Right cardiac atrium (tissue), 5 donors: Measurements from ENCODE around the gene ARMC6. TPM values are rescaled to one million over a fixed set of nuclear protein-coding genes. Genes with fewer than 3 reads are reported as not detected.

Source experiments
- ATAC-seq, 2 donors: fragments of 200-7000 bp; cut with Tn5 transposase; one replicate each; pipeline versions ENCODE4 v1.8.0 to v1.9.1; 2020; ENCODE audit warnings: moderate library complexity in 2 of 2, mild to moderate bottlenecking in 1 of 2
- DNase-seq, 3 donors: peaks; one replicate each; pipeline ENCODE4 v3.0.0-alpha.2; 2020
- H3K27ac ChIP-seq: one replicate; pipeline ENCODE4 v1.5.1; 2013; ENCODE audit warnings: mild to moderate bottlenecking, low read length, control low read depth, moderate library complexity
- H3K27me3 ChIP-seq: one replicate; pipeline ENCODE4 v1.6.1; 2013; ENCODE audit not compliant: control insufficient read depth, insufficient read depth
- H3K4me1 ChIP-seq: one replicate; pipeline ENCODE4 v1.6.1; 2013; ENCODE audit warnings: low read length; ENCODE audit not compliant: control insufficient read depth, insufficient read depth
- H3K4me3 ChIP-seq: one replicate; pipeline ENCODE4 v1.5.1; 2013; ENCODE audit warnings: low read length, control low read depth
- H3K9me3 ChIP-seq: one replicate; pipeline ENCODE4 v1.6.1; 2013; ENCODE audit warnings: low read length; ENCODE audit not compliant: control insufficient read depth
- WGBS: extraction: QIAGEN DNeasy Blood & Tissue Kit; methylation state at CpG from one replicate; pipeline ENCODE4 v1.1.7; 2013; 5-methylcytosine and 5-hydroxymethylcytosine counted together
- intact Hi-C, 4 donors: fragments of 100-400 bp; cut with DNase I; formaldehyde crosslinking; loops; one replicate each; pipeline versions ENCODE4 v1.11.0 to v1.14.0; 2022 to 2023
- polyA plus RNA-seq: library from polyadenylated mRNA; stranded (reverse); fragments of 200-250 nt; gene quantifications from one replicate; pipeline ENCODE4 v1.2.3, GENCODE V29; 2013
- total RNA-seq, 4 donors: library from RNA; stranded (reverse); fragmentation: NEBNext Ultra II Directional; extraction: Animal tissue kit (Norgen Biotek cat#: 25700); gene quantifications; one replicate each; pipeline ENCODE4 v1.2.1, GENCODE V29; 2021
- donor health status: healthy with polysubstance abuse.
- donor health status: DM: no; HTN: yes; CAD: no.
- donor health status: DM: no; HTN: no; CAD: no.
- donor health status: DM: no; HTN: yes; CAD: no; lungs with severe emphysema.
- donor health status: DM: yes; HTN: yes; CAD: no.

The ARMC6 gene
- total and polyA plus RNA-seq, 5 donors: 12.1 to 16.7 (median 14.6) TPM

DNA sequence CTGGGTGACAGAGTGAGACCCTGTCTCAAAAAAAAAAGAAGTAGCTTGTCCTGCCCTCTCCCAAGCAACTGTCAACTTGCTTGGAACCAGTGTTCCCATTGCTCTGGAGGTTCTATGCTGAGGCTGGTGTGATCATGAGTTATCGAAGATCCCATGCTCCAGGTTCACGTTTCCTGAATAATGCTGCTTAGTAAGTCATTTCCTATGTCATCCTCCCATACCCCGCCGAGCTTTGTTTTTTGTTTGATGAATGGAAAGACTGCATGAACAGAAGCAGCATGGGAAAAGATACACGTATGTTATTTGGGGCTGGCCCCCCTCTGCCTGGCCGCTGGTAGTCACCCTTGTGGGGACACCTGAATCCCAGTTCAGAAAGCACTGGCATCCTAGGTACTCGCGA, 41.7 kb downstream of the ARMC6 start:
- Histone ChIP-seq H3K27me3 (no peaks in the 10 kb centered on the region), H3K9me3 (no peaks in the 10 kb centered on the region), H3K4me3 (no peak overlapping the region), H3K27ac (no peak overlapping the region), H3K4me1 (no peaks in the 10 kb centered on the region)
- ATAC-seq (no peak), DNase-seq (no peak)
- intact Hi-C loops: no loop called here
- 86% methylated on average over 8 of the region's 8 CpGs for WGBS

DNA sequence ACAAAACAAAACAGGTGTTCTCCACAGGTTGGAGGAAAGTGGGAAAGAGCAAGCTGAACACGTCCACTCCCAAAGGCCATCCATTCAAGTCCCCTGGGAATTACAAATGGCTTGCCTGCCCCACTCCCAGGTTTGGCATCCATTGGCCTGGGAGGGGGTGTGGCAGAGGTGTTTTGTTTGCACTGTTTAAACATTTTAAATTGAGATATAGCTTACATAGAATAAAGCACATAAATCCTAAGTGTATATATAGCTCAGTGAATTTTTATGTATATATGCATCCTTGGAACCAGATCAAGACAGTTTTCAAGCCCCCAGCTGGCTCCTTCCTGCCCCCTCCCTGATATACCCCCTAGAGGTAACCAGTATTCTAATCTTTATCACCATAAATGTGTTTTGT, 43.1 kb downstream of the ARMC6 start:
- no peak for ATAC-seq
- no peaks in the 10 kb centered on the region for H3K27me3 ChIP-seq
- H3K27ac ChIP-seq: no peak overlapping the region
- H3K9me3 ChIP-seq: no peaks in the 10 kb centered on the region
- no peaks in the 10 kb centered on the region for H3K4me1 ChIP-seq
- intact Hi-C loops: no loop called here
- WGBS: 82% methylated on average over 1 of the region's 1 CpG
- H3K4me3 ChIP-seq: no peak overlapping the region
- DNase-seq: no peak

DNA sequence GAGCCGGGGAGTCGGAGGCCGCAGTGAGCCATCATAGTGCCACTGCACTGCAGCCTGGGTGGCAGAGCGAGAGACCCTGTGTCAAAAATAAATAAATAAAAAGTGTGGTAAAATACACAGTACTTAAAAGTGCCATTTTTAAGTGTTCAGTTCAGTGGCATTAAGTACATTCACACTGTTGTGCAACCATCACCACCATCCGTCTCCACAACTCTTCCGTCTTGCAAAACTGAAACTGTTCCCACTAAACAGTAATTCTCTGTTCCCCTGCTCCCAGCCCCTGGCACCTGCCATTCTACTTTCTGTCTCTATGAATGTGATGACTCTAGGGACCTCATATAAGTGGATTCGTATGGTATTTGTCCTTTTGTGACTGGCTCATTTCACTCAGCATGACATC, 43.7 kb downstream of the ARMC6 start:
- Histone ChIP-seq H3K27me3 (no peaks in the 10 kb centered on the region), H3K9me3 (no peaks in the 10 kb centered on the region), H3K4me3 (no peak overlapping the region), H3K27ac (no peak overlapping the region), H3K4me1 (no peaks in the 10 kb centered on the region)
- DNase-seq: no peak
- 91% methylated on average over 7 of the region's 7 CpGs for WGBS
- intact Hi-C loops: no loop called here
- ATAC-seq: no peak

DNA sequence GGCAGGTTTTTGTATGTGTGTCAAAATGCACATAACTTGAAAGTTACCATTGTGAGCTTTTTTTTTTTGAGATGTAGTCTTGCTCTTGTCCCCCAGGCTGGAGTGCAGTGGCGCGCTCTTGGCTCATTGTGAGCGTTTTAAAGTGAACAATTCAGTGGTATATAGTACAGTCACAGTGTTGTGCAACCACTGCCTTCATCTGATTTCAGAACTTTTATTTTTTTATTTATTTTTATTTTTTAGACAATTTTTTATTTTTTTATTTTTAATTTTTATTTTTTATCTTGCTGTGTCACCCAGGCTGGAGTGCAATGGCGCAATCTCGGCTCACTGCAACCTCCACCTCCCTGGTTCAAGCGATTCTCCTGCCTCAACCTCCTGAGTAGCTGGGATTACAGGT, 45.4 kb downstream of the ARMC6 start:
- WGBS: 94% methylated on average over 6 of the region's 6 CpGs
- no peak overlapping the region for H3K27ac ChIP-seq
- no peak for ATAC-seq
- no peaks in the 10 kb centered on the region for H3K27me3 ChIP-seq
- intact Hi-C loops: no loop called here
- H3K9me3 ChIP-seq: no peaks in the 10 kb centered on the region
- DNase-seq: no peak
- H3K4me1 ChIP-seq: no peaks in the 10 kb centered on the region
- H3K4me3 ChIP-seq: no peak overlapping the region

DNA sequence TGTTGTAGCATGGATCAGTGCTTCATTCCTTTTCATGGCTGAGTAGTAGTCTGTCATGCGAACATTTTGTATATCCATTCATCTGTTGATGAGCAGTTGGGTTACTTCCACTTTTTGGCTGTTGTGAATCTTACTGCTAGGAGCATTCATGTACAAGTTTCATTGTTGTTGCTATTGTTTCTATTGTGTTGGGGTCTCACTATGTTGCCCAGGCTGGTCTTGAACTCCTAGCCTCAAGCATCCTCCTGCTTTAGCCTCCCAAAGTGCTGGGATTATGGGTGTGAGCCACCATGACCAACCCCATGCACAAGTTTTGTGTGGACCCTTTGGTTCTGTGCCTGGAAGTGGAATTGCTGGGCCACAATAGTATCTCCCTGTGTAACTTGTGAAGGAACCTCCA, 46.2 kb downstream of the ARMC6 start:
- Histone ChIP-seq H3K27ac (no peak overlapping the region), H3K9me3 (no peaks in the 10 kb centered on the region), H3K4me1 (no peaks in the 10 kb centered on the region), H3K27me3 (no peaks in the 10 kb centered on the region), H3K4me3 (no peak overlapping the region)
- 100% methylated on average over 1 of the region's 1 CpG for WGBS
- DNase-seq (no peak), ATAC-seq (no peak)
- intact Hi-C loops: no loop called here

DNA sequence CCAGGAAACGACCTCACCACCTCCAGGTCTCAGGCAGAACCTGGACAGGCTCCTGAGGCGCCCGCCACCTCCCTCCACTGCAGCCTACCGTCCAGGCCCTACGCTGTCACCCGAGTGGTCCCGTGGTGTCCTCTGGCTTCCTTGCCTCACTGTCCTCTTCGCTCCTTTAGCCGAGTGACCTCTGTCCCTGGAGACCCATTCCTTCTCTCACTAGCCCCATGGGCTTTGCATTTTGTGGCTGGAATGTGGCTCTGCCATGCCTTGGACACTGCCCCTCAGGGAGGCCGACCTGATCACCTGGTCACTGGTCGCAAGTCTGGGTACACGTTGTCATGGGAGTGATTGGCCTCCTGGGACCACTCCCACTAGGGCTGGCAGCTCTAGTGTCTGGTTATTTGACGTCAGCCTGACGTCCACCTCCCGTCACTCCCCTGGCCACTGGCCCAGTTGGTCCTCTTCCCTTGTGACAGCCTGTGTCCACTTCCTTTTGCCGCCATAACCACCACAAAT, 48.3 kb downstream of the ARMC6 start:
- no peaks in the 10 kb centered on the region for H3K27me3 ChIP-seq
- H3K27ac ChIP-seq: no peak overlapping the region
- intact Hi-C loops: no loop called here
- H3K4me3 ChIP-seq: no peak overlapping the region
- peak; percentile 23 to 77 for ATAC-seq
- H3K9me3 ChIP-seq: no peaks in the 10 kb centered on the region
- H3K4me1 ChIP-seq: no peaks in the 10 kb centered on the region
- WGBS: 67% methylated on average over 16 of the region's 16 CpGs
- DNase-seq: peak in 2 of 3 donors; percentile 71 to 76

DNA sequence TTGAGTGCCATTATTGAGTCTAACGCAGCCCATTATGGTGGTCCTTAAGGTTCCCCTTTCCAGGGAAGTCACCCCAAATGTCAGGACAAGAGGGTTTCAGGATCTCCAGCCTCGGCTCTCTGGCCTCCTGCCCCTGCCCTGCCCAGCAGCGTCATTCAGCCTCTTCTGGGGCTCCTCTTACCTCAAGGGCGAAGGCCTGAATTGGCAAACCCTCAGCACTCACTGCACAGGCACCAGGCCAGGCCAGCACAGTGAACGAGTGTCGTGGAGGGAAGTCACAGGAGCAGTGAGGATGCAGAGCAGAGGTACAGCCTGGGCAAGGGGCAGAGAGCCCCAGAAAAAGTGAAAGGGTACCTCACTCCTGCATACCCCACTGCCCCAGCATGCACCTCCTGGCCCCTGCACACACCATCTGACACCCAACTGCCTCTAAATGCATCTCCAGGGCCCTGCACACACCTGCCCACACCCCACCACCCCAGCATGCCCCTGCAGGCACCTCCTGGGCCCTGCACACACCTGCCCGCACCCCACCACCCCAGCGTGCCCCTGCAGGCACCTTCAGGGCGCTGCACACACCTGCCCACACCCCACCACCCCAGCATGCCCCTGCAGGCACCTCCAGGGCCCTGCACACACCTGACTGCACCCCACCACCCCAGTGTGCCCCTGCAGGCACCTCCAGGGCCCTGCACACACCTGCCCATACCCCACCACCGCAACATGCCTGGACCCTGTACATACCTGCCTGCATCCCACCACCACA, 50.2 kb downstream of the ARMC6 start:
- Histone ChIP-seq H3K9me3 (no peaks in the 10 kb centered on the region), H3K4me3 (no peak overlapping the region), H3K27me3 (no peaks in the 10 kb centered on the region), H3K27ac (no peak overlapping the region), H3K4me1 (no peaks in the 10 kb centered on the region)
- ATAC-seq (peak in 1 of 2 donors; percentile 28), DNase-seq (no peak)
- 82% methylated on average over 10 of the region's 10 CpGs for WGBS
- intact Hi-C loops: no loop called here

DNA sequence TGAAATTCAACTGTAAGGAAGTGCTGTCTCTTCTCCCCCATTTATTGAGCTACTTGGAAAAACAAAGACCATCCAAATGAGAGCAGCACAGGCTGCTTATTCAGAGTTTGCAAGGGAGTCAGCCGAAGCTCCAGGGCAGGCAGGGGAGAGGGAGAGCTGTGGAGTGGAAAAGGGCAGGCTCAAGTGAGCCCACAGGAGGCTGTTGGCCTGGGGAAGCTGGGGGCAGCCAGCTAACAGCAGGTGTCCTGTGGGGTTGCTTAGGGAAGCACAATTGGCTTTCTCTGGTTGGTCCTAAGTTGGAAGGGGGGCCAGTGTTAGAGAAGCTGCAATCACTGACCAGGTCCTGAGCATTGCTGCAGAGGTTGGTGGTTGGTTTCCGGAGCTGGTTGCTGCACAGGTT, 54.3 kb downstream of the ARMC6 start:
- H3K27ac ChIP-seq: no peak overlapping the region
- 87% methylated on average over 2 of the region's 2 CpGs for WGBS

DNA sequence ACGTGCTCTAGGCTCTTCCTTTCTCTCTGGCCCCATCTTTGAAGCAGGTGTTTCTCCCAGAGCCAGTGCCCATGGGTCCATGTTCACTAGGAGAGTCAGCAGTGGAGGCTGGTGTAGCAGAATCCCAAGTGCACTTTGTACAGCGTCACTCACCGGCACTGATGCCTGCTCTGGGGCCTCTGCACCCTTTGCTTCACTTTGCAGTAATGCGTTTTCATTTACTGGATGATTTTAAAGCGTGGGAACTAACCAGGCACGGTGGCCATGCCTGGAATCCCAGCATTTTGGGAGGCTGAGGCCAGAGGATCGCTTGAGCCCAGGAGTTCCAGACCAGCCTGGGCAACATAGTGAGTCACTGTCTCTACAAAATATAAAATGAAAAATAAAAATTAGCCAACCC, 61.1 kb downstream of the ARMC6 start:
- Histone ChIP-seq H3K4me1 (no peaks in the 10 kb centered on the region), H3K27me3 (no peaks in the 10 kb centered on the region), H3K9me3 (no peaks in the 10 kb centered on the region), H3K4me3 (no peak overlapping the region), H3K27ac (no peak overlapping the region)
- DNase-seq (no peak), ATAC-seq (no peak)
- intact Hi-C loops: no loop called here
- 93% methylated on average over 7 of the region's 7 CpGs for WGBS

More for the DNA sequence above, 54.3 kb downstream of the ARMC6 start:
- Histone ChIP-seq H3K27me3 (no peaks in the 10 kb centered on the region), H3K9me3 (no peaks in the 10 kb centered on the region), H3K4me3 (no peak overlapping the region), H3K4me1 (no peaks in the 10 kb centered on the region)
- no peak for DNase-seq
- ATAC-seq: no peak
- intact Hi-C loops: no loop called here

DNA sequence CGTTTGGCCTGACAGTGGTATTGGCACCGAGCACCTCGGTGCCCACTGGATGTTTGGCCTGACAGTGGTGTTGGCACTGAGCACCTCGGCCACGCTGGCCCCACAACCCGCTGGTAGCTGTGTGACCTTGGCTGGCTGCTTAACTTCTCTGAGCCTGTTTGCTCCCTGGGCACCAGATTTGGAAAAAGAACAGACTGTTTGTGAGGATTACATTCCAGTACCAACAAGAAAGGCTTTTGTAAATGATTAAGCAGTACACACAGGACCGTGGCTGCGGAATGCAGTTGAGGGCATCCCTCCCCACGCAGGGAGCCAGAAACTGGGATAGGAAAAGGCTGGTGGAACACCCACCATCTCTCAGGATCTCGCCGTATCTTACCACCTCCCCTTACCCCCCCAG, 62.3 kb downstream of the ARMC6 start:
- WGBS: 82% methylated on average over 11 of the region's 11 CpGs
- intact Hi-C loops: no loop called here
- Histone ChIP-seq H3K4me3 (no peak overlapping the region), H3K27me3 (no peaks in the 10 kb centered on the region), H3K27ac (no peak overlapping the region), H3K4me1 (no peaks in the 10 kb centered on the region), H3K9me3 (no peaks in the 10 kb centered on the region)
- ATAC-seq (no peak), DNase-seq (no peak)

DNA sequence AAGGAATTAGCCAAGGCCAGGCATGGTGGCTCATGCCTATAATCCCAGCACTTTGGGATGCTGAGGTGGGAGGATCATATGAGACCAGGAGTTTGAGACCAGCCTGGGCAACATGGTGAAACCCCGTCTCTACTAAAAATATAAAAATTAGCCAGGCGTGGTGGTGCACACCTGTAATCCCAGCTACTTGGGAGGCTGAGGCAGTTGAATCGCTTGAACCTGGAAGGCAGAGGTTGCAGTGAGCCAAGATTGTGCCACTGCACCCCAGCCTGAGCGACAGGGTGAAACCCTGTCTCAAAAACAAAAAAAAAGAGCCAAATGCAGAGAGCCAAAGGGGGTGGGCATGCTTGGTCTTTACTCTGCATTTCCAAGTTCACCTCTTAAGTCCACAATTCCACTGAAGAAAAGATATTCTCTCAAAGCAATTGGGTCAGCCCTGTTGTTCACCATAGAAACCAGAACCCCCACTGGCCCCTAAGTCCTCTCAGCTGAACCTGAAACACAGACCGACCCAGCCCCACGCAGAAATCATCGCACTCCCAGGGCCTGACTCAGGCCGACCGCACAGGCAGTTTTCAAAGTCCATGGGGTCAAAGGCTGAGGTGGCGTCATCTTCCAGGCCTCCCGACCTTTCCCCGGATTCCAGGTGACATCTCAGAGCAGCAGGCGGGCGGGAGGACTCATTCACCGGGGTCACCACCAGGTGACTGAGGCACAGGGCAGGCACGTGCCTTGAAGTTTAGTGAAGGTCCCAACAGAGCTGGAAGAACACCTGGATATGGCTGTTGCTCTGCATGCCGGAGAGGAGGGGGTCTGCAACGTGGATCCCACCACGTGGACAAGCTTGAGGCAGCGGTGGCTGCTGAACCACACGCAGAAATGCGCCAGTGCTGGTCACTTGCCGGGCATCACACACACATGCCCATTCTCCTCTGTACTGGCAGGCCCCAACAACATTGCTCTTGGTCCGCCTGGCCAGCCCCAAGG, 63.5 kb downstream of the ARMC6 start:
- 91% methylated on average over 24 of the region's 24 CpGs for WGBS
- Histone ChIP-seq H3K27ac (no peak overlapping the region), H3K4me3 (no peak overlapping the region), H3K27me3 (no peaks in the 10 kb centered on the region), H3K9me3 (no peaks in the 10 kb centered on the region), H3K4me1 (no peaks in the 10 kb centered on the region)
- intact Hi-C loops: no loop called here
- DNase-seq: no peak
- no peak for ATAC-seq
